GM18951 (cell line): ENCODE measurements around the gene LHFPL4.
"Not testable (repeated sequence)": the region's sequence is repeated elsewhere in the genome, so short reads cannot be mapped to it uniquely, and the experiment has no call there.

Source experiments
- POLR2A ChIP-seq: IDR thresholded peaks from 4 replicates; pipeline ENCODE4 v1.6.1; 2011; ENCODE audit warnings: mild to moderate bottlenecking; ENCODE audit not compliant: insufficient read length, insufficient read depth; ENCODE audit errors: extremely low read depth
- in situ Hi-C: fragments of 300-500 bp; cut with MboI; formaldehyde crosslinking; loops from one replicate; pipeline ENCODE4 v1.12.0; 2022; ENCODE audit warnings: low sequenced_read_pairs, mixed read lengths, inconsistent platforms; ENCODE audit not compliant: unreplicated experiment

LHFPL4 gene

GRCh38 chr3:9563851-9564250, 10.2 kb upstream of the LHFPL4 start:
- in situ Hi-C loops = no loop called here
- no peak for TF ChIP-seq POLR2A

GRCh38 chr3:9560056-9560455, 6.4 kb upstream of the LHFPL4 start:
- in situ Hi-C loops = not testable (repeated sequence)

- in situ Hi-C loops = no loop called here
- TF ChIP-seq POLR2A = no peak
These were observed 409 bp upstream of the LHFPL4 start for GRCh38 chr3:9553948-9554513.

- in situ Hi-C loops = no loop called here
These were observed 1.2 kb downstream of the LHFPL4 start for GRCh38 chr3:9552252-9552999.

GRCh38 chr3:9550999-9551398, 2.6 kb downstream of the LHFPL4 start:
- in situ Hi-C loops = no loop called here
- TF ChIP-seq POLR2A = no peak

More at GRCh38 chr3:9552252-9552999, 1.2 kb downstream of the LHFPL4 start:
- TF ChIP-seq POLR2A = no peak

- no peak for TF ChIP-seq POLR2A
- in situ Hi-C loops = no loop called here
These were observed 4.0 kb downstream of the LHFPL4 start for GRCh38 chr3:9549600-9549999.

- in situ Hi-C loops = no loop called here
- no peak for TF ChIP-seq POLR2A
These were observed 4.6 kb downstream of the LHFPL4 start for GRCh38 chr3:9548991-9549390.

- in situ Hi-C loops = no loop called here
- no peak for TF ChIP-seq POLR2A
These were observed 11.4 kb downstream of the LHFPL4 start for GRCh38 chr3:9542182-9542581.

- in situ Hi-C loops = no loop called here
- no peak for TF ChIP-seq POLR2A
These were observed 17.4 kb downstream of the LHFPL4 start for GRCh38 chr3:9536212-9536611.

- TF ChIP-seq POLR2A = no peak
- in situ Hi-C loops = no loop called here
These were observed 19.2 kb downstream of the LHFPL4 start for GRCh38 chr3:9534429-9534828.

GRCh38 chr3:9525078-9525477, 28.5 kb downstream of the LHFPL4 start:
- TF ChIP-seq POLR2A = no peak
- in situ Hi-C loops = no loop called here

GRCh38 chr3:9514956-9515355, 38.7 kb downstream of the LHFPL4 start:
- TF ChIP-seq POLR2A = no peak
- in situ Hi-C loops = no loop called here

- no peak for TF ChIP-seq POLR2A
- in situ Hi-C loops = no loop called here
These were observed 39.3 kb downstream of the LHFPL4 start for GRCh38 chr3:9514306-9514705.

- in situ Hi-C loops = no loop called here
- no peak for TF ChIP-seq POLR2A
These were observed 41.1 kb downstream of the LHFPL4 start for GRCh38 chr3:9512456-9513045.
